DOHH2 (cell line): ENCODE measurements around the gene ODC1.

Experiments
- H3F3A ChIP-seq: fragments of 200-600 bp; sonication (generic), shearing (Covaris generic); 2 replicates; pipeline ENCODE4 v1.6.0; 2016; ENCODE audit warnings: antibody characterized with exemption, mild to moderate bottlenecking; ENCODE audit not compliant: control insufficient read depth, insufficient read depth
- H3K27ac ChIP-seq: fragments of 200-600 bp; sonication (generic); 2 replicates; pipeline ENCODE4 v1.5.1; 2014; ENCODE audit warnings: low read depth, mild to moderate bottlenecking, low read length, moderate library complexity
- H3K27me3 ChIP-seq: fragments of 200-600 bp; sonication (generic); 2 replicates; pipeline ENCODE4 v1.6.1; 2014; ENCODE audit warnings: mild to moderate bottlenecking, low read length, mixed read lengths; ENCODE audit not compliant: control insufficient read depth
- H3K36me3 ChIP-seq: fragments of 200-600 bp; sonication (generic); 2 replicates; pipeline ENCODE4 v1.6.1; 2014; ENCODE audit warnings: mild to moderate bottlenecking, low read length, moderate library complexity, mixed read lengths; ENCODE audit not compliant: control insufficient read depth
- H3K4me1 ChIP-seq: fragments of 200-600 bp; sonication (generic); 2 replicates; pipeline ENCODE4 v1.6.1; 2014; ENCODE audit warnings: mild to moderate bottlenecking, low read length, mixed read lengths; ENCODE audit not compliant: control insufficient read depth
- H3K4me2 ChIP-seq: fragments of 200-600 bp; sonication (generic); 2 replicates; pipeline ENCODE4 v1.6.0; 2014; ENCODE audit warnings: mild to moderate bottlenecking, low read length, moderate library complexity
- H3K4me3 ChIP-seq: fragments of 200-600 bp; sonication (generic); 2 replicates; pipeline ENCODE4 v1.5.1; 2014; ENCODE audit warnings: mild to moderate bottlenecking, low read length, mixed read lengths
- H3K79me2 ChIP-seq: fragments of 200-600 bp; sonication (generic); 2 replicates; pipeline ENCODE4 v1.6.1; 2014; ENCODE audit warnings: mild to moderate bottlenecking, low read length, mixed read lengths; ENCODE audit not compliant: control insufficient read depth
- H3K9me2 ChIP-seq: fragments of 200-600 bp; sonication (generic); replicated peaks from 2 replicates; pipeline ENCODE4 v1.6.1; 2014; ENCODE audit warnings: mild to moderate bottlenecking, low read length, mixed read lengths; ENCODE audit not compliant: control insufficient read depth
- H3K9me3 ChIP-seq: fragments of 200-600 bp; sonication (generic); 2 replicates; pipeline ENCODE4 v1.6.1; 2014; ENCODE audit warnings: antibody characterized with exemption, low read length, mixed read lengths; ENCODE audit not compliant: control insufficient read depth, insufficient read depth
- H4K20me1 ChIP-seq: fragments of 200-600 bp; sonication (generic); 2 replicates; pipeline ENCODE4 v1.6.0; 2014; ENCODE audit warnings: low read depth, mild to moderate bottlenecking, antibody characterized with exemption, low read length, moderate library complexity; ENCODE audit not compliant: control insufficient read depth, insufficient read depth
- CTCF ChIP-seq: fragments of 200-600 bp; sonication (generic); IDR thresholded peaks from one replicate; pipeline ENCODE4 v1.5.1; 2014; ENCODE audit warnings: antibody characterized with exemption, mild to moderate bottlenecking, low read depth, low read length; ENCODE audit not compliant: poor library complexity, severe bottlenecking
- EZH2phosphoT487 ChIP-seq: fragments of 200-600 bp; sonication (generic); IDR thresholded peaks from 2 replicates; pipeline ENCODE4 v1.6.1; 2017; ENCODE audit warnings: borderline replicate concordance, mild to moderate bottlenecking, antibody characterized with exemption, low read length, moderate library complexity, mixed read lengths

Gene ODC1

GRCh38 chr2:10398496-10398895, 49.6 kb downstream of the ODC1 start:
- Histone ChIP-seq H3F3A (no peaks in the 10 kb centered on the region), H3K9me3 (no peaks in the 10 kb centered on the region; the same call in 1 of the 2 replicates), H3K4me1 (peaks cover 7% of the 10 kb centered on the region), H4K20me1 (no peaks in the 10 kb centered on the region), H3K27ac (no peak overlapping the region), H3K4me2 (no peak overlapping the region), H3K27me3 (no peaks in the 10 kb centered on the region), H3K79me2 (no peaks in the 10 kb centered on the region), H3K9me2 (no peaks in the 10 kb centered on the region), H3K4me3 (no peak overlapping the region), H3K36me3 (no peaks in the 10 kb centered on the region)
- TF ChIP-seq EZH2phosphoT487: no peak
- TF ChIP-seq CTCF: no peak

DNA sequence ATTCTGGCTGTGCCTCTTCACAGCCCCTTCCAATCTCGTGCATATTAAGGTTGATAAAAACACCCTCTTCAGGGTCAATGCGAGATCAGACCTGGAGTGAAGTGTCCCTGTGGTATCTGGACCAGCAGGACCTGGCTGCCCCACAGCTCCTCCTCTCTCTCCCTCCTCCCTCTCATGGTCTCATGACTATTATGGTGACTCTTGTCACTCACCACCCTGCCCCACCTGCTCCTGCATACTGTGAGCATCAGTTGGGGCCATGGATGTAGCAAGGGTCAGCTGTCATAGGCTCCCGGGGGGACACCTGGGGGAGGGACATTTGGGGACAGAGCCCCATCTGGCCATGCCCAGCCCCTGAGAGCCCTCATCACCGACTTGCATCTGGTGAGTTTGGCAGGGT, 50.2 kb downstream of the ODC1 start:
- TF ChIP-seq CTCF (no peak), EZH2phosphoT487 (no peak)
- Histone ChIP-seq H3K9me2 (no peaks in the 10 kb centered on the region), H3K27ac (no peak overlapping the region), H3K79me2 (no peaks in the 10 kb centered on the region), H4K20me1 (no peaks in the 10 kb centered on the region), H3K27me3 (no peaks in the 10 kb centered on the region), H3F3A (no peaks in the 10 kb centered on the region), H3K4me1 (peaks cover 7% of the 10 kb centered on the region), H3K4me3 (no peak overlapping the region), H3K9me3 (no peaks in the 10 kb centered on the region; the same call in 1 of the 2 replicates), H3K36me3 (no peaks in the 10 kb centered on the region), H3K4me2 (no peak overlapping the region)

DNA sequence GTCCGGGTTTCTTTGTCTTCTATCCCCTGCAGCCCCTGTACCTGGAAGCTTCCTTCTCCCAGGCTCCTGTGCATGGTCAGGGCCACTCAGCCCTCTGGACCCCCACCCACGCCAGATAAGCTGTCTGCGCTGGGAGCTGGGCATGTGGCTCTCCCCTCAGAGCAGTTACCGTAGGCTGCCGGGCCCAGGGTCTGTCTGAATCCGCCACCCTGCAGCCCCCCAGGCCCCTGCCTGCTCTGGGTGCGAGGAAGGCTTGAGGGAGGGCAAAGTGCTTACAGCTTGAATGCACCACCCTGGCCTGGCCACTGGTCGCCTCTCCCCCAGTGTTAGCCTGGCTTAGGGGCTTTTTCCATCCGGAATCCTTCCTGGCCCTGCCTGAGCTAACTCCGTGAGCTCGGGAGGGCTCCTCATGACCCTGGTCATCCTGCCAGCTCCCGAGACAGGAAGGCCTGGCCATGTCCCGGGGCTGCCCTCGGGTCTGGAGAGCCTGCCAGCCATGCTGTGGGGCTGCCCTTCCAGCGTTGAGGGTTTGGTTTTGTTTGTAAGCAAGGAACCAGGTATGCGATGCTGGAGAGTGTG, 50.7 kb downstream of the ODC1 start:
- no peaks in the 10 kb centered on the region for H3K9me2 ChIP-seq
- no peak overlapping the region for H3K4me2 ChIP-seq
- H3K4me3 ChIP-seq: no peak overlapping the region
- TF ChIP-seq EZH2phosphoT487 (no peak), CTCF (no peak)
- peaks cover 7% of the 10 kb centered on the region for H3K4me1 ChIP-seq
- H3K27ac ChIP-seq: no peak overlapping the region
- H3K79me2 ChIP-seq: no peaks in the 10 kb centered on the region
- no peaks in the 10 kb centered on the region; the same call in 1 of the 2 replicates for H3K9me3 ChIP-seq
- H3F3A ChIP-seq: no peaks in the 10 kb centered on the region
- H3K27me3 ChIP-seq: no peaks in the 10 kb centered on the region
- H3K36me3 ChIP-seq: no peaks in the 10 kb centered on the region
- no peaks in the 10 kb centered on the region for H4K20me1 ChIP-seq
